ENCODE data around the gene SLC16A6.

GRCh38 chr17:68238164-68238870, 52.6 kb downstream of the SLC16A6 start:
- TF ChIP-seq CTCF (IDR thresholded peaks at IDR 0.05) (no peak), EP300 (IDR thresholded peaks at IDR 0.05) (no peak)
